KMS-11 (cell line): ENCODE measurements around the gene PNPLA5.

Source experiments
- H2AFZ ChIP-seq: fragments of 200-600 bp; sonication (generic); 2 replicates; pipeline ENCODE4 v1.6.1; 2016; ENCODE audit warnings: antibody characterized with exemption, mixed run types, low read depth
- H3K27ac ChIP-seq: fragments of 200-600 bp; sonication (generic); 2 replicates; pipeline ENCODE4 v1.6.1; 2016; ENCODE audit warnings: mild to moderate bottlenecking, mixed run types
- H3K27me3 ChIP-seq: fragments of 200-600 bp; sonication (generic); 2 replicates; pipeline ENCODE4 v1.6.1; 2017; ENCODE audit warnings: mild to moderate bottlenecking, low read depth, mixed run types, moderate library complexity; ENCODE audit not compliant: insufficient read depth
- H3K36me3 ChIP-seq: fragments of 200-600 bp; sonication (generic); 2 replicates; pipeline ENCODE4 v1.6.1; 2017; ENCODE audit warnings: mild to moderate bottlenecking, mixed run types; ENCODE audit not compliant: insufficient read depth
- H3K4me1 ChIP-seq: fragments of 200-600 bp; sonication (generic); 2 replicates; pipeline ENCODE4 v1.6.1; 2016; ENCODE audit warnings: mild to moderate bottlenecking, low read depth, mixed run types; ENCODE audit not compliant: poor library complexity, severe bottlenecking
- H3K4me2 ChIP-seq: fragments of 200-600 bp; sonication (generic); 2 replicates; pipeline ENCODE4 v1.7.0; 2016; ENCODE audit warnings: mild to moderate bottlenecking, mixed run types
- H3K4me3 ChIP-seq: fragments of 200-600 bp; sonication (generic); IDR thresholded peaks from 2 replicates; pipeline ENCODE4 v1.6.1; 2017; ENCODE audit warnings: low read depth, low read length, mixed read lengths; ENCODE audit not compliant: insufficient read depth
- H3K79me2 ChIP-seq: fragments of 200-600 bp; sonication (generic); 2 replicates; pipeline ENCODE4 v1.6.1; 2016; ENCODE audit warnings: low read depth, mixed run types; ENCODE audit not compliant: insufficient read depth
- H3K9ac ChIP-seq: fragments of 200-600 bp; sonication (generic); 2 replicates; pipeline ENCODE4 v1.6.1; 2016; ENCODE audit warnings: mild to moderate bottlenecking, mixed run types
- H4K20me1 ChIP-seq: fragments of 200-600 bp; sonication (generic); 2 replicates; pipeline ENCODE4 v1.6.1; 2016; ENCODE audit warnings: mild to moderate bottlenecking, mixed run types; ENCODE audit not compliant: insufficient read depth
- TF ChIP-seq, protein P1 (sequence below): fragments of 200-600 bp; sonication (generic); conservative IDR thresholded peaks from 2 replicates; pipeline ENCODE4 v1.6.1; 2017; ENCODE audit warnings: low read depth, mild to moderate bottlenecking, antibody characterized with exemption, low read length, moderate library complexity, mixed read lengths

The PNPLA5 gene

DNA sequence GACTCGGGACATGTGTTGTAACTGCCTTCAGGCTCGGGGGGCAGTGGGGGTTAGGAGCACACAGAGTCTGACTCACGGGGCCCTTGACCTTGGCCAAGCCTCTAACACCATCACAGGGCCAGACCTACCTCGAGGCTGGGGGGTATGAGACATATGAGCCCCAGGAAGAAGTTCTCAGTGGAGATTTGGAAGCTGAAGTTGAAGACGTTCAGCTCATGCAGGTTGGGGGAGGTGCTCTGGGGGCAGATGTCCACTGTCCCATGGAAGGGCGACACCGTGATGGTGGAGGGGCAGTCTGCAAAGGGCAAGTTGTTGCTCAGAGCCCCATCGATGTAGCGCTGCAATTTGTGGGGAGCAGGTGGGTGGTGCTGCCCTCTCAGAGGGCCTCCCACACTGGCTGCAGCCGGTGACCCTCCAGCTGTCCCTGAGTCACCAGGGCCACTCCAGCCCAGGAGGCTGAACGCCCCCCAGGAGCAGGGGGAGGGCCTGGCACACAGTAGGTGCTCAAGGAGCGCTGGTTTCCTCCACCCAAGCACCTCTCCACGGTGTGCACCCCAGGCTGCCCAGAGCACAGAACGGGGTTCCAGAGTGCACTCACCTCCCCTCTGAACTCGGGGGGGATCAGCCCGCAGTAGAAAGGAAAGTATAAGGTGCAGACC lies 2.5 kb downstream of the PNPLA5 start:
- peaks cover 4% of the 10 kb centered on the region for H3K4me1 ChIP-seq
- H3K4me3 ChIP-seq, result no peak overlapping the region
- H3K79me2 ChIP-seq, result no peaks in the 10 kb centered on the region
- TF ChIP-seq, protein P1, sequence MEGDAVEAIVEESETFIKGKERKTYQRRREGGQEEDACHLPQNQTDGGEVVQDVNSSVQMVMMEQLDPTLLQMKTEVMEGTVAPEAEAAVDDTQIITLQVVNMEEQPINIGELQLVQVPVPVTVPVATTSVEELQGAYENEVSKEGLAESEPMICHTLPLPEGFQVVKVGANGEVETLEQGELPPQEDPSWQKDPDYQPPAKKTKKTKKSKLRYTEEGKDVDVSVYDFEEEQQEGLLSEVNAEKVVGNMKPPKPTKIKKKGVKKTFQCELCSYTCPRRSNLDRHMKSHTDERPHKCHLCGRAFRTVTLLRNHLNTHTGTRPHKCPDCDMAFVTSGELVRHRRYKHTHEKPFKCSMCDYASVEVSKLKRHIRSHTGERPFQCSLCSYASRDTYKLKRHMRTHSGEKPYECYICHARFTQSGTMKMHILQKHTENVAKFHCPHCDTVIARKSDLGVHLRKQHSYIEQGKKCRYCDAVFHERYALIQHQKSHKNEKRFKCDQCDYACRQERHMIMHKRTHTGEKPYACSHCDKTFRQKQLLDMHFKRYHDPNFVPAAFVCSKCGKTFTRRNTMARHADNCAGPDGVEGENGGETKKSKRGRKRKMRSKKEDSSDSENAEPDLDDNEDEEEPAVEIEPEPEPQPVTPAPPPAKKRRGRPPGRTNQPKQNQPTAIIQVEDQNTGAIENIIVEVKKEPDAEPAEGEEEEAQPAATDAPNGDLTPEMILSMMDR, result no peak
- H3K27ac ChIP-seq, result no peak overlapping the region
- no peak overlapping the region for H3K4me2 ChIP-seq
- H3K27me3 ChIP-seq, result peaks cover 14% of the 10 kb centered on the region; the same call in 1 of the 2 replicates
- H3K9ac ChIP-seq, result no peak overlapping the region
- no peak overlapping the region for H2AFZ ChIP-seq
- H3K36me3 ChIP-seq, result no peaks in the 10 kb centered on the region
- H4K20me1 ChIP-seq, result no peaks in the 10 kb centered on the region

DNA sequence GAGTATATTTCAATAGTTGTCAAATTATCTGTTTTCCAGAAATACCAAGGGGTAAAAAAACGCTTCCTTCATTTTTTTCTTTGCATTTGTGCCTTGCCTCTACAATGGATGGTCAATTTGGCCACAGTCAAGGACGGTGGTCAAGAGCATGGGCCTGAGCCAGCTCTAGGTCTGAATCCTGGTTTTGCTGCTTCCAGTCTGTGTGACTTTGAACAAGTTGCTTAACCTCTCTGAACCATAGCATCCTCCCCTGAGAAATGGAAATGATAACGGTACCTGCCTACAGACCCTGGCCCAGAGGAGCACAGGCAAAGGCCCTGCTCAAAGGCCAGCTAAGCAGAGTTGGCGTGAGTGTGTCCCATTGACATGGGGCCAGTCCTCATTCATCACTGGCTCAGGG lies 3.1 kb downstream of the PNPLA5 start:
- H3K9ac ChIP-seq, result no peak overlapping the region
- peaks cover 11% of the 10 kb centered on the region; the same call in 1 of the 2 replicates for H3K27me3 ChIP-seq
- peaks cover 5% of the 10 kb centered on the region for H3K4me1 ChIP-seq
- TF ChIP-seq, protein P1, result no peak
- H3K27ac ChIP-seq, result no peak overlapping the region
- H3K36me3 ChIP-seq, result no peaks in the 10 kb centered on the region
- no peaks in the 10 kb centered on the region for H3K79me2 ChIP-seq
- no peak overlapping the region for H3K4me2 ChIP-seq
- H3K4me3 ChIP-seq, result no peak overlapping the region
- no peaks in the 10 kb centered on the region for H4K20me1 ChIP-seq
- no peak overlapping the region for H2AFZ ChIP-seq

DNA sequence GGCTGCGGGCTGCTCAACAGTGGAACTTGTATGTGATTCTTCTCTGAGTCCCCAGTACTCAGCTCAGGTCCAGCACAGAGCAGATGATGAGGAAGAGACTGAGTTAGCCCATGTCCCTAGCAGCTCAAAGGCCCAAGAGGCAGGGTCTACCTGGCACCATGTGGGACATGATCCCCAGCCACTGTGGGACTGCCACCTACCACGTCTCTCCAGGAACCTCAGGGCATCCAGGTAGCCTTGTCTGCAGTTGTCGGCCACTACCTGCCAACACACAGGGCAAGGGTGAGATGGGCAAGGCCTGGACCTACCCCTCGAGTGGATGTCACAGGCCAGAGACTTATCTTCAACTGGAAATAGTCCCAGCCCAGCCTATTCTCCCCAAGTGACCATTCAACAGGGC lies 4.4 kb downstream of the PNPLA5 start:
- Histone ChIP-seq H3K27ac (no peak overlapping the region), H4K20me1 (no peaks in the 10 kb centered on the region), H3K4me1 (peaks cover 5% of the 10 kb centered on the region), H3K9ac (no peak overlapping the region), H3K36me3 (no peaks in the 10 kb centered on the region), H2AFZ (no peak overlapping the region), H3K4me2 (no peak overlapping the region), H3K27me3 (peaks cover 7% of the 10 kb centered on the region; the same call in 1 of the 2 replicates), H3K4me3 (no peak overlapping the region), H3K79me2 (no peaks in the 10 kb centered on the region)
- TF ChIP-seq, protein P1, result no peak

DNA sequence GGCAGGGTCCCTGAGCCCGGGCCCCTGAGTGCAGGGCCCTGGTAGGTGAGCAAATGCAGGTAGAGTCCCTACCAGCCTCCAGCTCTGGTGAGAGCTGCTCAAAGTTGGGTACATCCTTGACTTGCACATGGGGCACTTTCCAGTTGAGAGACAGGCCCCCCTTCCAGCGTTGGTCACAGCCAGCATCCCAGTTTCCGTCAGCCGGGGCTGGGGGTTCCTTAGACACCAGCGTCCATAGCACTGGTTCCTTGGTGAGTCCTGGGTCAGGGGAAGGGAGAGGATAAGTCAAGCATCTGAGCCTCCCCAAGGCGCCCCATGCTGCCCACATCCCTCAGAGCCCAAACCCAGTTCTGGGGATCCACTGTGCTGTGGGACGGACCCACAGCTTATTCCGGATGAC lies 5.6 kb downstream of the PNPLA5 start:
- no peaks in the 10 kb centered on the region for H3K36me3 ChIP-seq
- H3K9ac ChIP-seq, result no peak overlapping the region
- H2AFZ ChIP-seq, result no peak overlapping the region
- H4K20me1 ChIP-seq, result no peaks in the 10 kb centered on the region
- H3K27me3 ChIP-seq, result peaks cover 5% of the 10 kb centered on the region; the same call in 1 of the 2 replicates
- TF ChIP-seq, protein P1, result no peak
- H3K79me2 ChIP-seq, result no peaks in the 10 kb centered on the region
- peaks cover 5% of the 10 kb centered on the region for H3K4me1 ChIP-seq
- H3K4me2 ChIP-seq, result no peak overlapping the region
- no peak overlapping the region for H3K27ac ChIP-seq
- H3K4me3 ChIP-seq, result no peak overlapping the region
